Endothelial cell of umbilical vein (primary cell): ENCODE results near the gene SARS2. TPM values are rescaled to one million over a fixed set of nuclear protein-coding genes. Genes with fewer than 3 reads are reported as not detected.

Source experiments
- BruUV-seq: library from RNA; stranded (reverse); fragments of 400-500 nt; replicated peaks from 2 replicates; lab custom pipeline; 2021; lab: Mats Ljungman, UMichigan
- CTCF ChIA-PET: fragments of 300-600, 350-600 bp; sonication (Branson Sonifier 250); formaldehyde crosslinking; loops from one replicate; lab custom pipeline; 2021; ENCODE audit warnings: antibody characterized with exemption, inconsistent platforms; lab: Charles Lee
- POLR2A ChIA-PET: fragments of 300-600, 350-600 bp; sonication (Branson Sonifier 250); formaldehyde crosslinking; loops from one replicate; lab custom pipeline; 2021; ENCODE audit warnings: antibody characterized with exemption, inconsistent platforms; lab: Charles Lee
- DNase-seq: peaks from one replicate; pipeline ENCODE4 v3.0.0-alpha.2; 2011; ENCODE audit warnings: low read depth, low spot score
- FAIRE-seq: peaks from 2 replicates; lab custom pipeline; 2011; peaks lifted over from hg19 to GRCh38; lab: Jason Lieb, UNC
- H2AFZ ChIP-seq: 2 replicates; pipeline ENCODE4 v1.6.0; 2012; ENCODE audit warnings: low read depth, low read length, control low read depth, inconsistent platforms
- H3K27ac ChIP-seq: 2 replicates; pipeline ENCODE4 v1.5.1; 2011; ENCODE audit warnings: low read depth, mild to moderate bottlenecking, control low read depth, low read length, moderate library complexity; ENCODE audit not compliant: insufficient read depth
- H3K27me3 ChIP-seq, 2 experiments: 2 replicates each; pipeline versions ENCODE4 v1.6.0 to v1.6.1; 2011; ENCODE audit warnings: low read length in 2 of 2, mixed read lengths in 1 of 2; ENCODE audit not compliant: control insufficient read depth in 2 of 2, insufficient read depth in 2 of 2
- H3K36me3 ChIP-seq, 2 experiments: 2 replicates in 1 of 2; 3 replicates in 1 of 2; pipeline ENCODE4 v1.5.1; 2011; ENCODE audit warnings: low read length in 2 of 2, mild to moderate bottlenecking in 1 of 2, moderate library complexity in 1 of 2; ENCODE audit not compliant: control insufficient read depth in 2 of 2, insufficient read depth in 2 of 2; ENCODE audit errors: extremely low read depth in 1 of 2
- H3K4me1 ChIP-seq: 3 replicates; pipeline ENCODE4 v1.5.1; 2011; ENCODE audit warnings: mild to moderate bottlenecking, low read length; ENCODE audit not compliant: control insufficient read depth, insufficient read depth; ENCODE audit errors: extremely low read depth
- H3K4me2 ChIP-seq: 2 replicates; pipeline ENCODE4 v1.6.1; 2011; ENCODE audit warnings: low read length, control low read depth, mixed read lengths; ENCODE audit not compliant: insufficient read depth
- H3K4me3 ChIP-seq, 3 experiments: fragments of 200-600 bp in 1 of 3; sonication (generic), shearing (Covaris generic) in 1 of 3; replicated peaks in 1 of 3; 2 replicates each; pipeline ENCODE4 v1.5.1; 2011 to 2016; ENCODE audit warnings: control low read depth in 3 of 3, low read length in 3 of 3, mild to moderate bottlenecking in 2 of 3, inconsistent platforms in 1 of 3, low read depth in 1 of 3, moderate library complexity in 1 of 3; ENCODE audit not compliant: insufficient read depth in 1 of 3
- H3K79me2 ChIP-seq: 2 replicates; pipeline ENCODE4 v1.6.0; 2012; ENCODE audit warnings: low read length, inconsistent platforms; ENCODE audit not compliant: control insufficient read depth, insufficient read depth
- H3K9ac ChIP-seq: replicated peaks from 2 replicates; pipeline ENCODE3; 2011; ENCODE audit warnings: low read length, control low read depth; ENCODE audit not compliant: insufficient read depth; ENCODE audit errors: extremely low read depth
- H3K9me1 ChIP-seq: replicated peaks from 3 replicates; pipeline ENCODE4 v1.6.0; 2011; ENCODE audit warnings: mild to moderate bottlenecking, low read length; ENCODE audit not compliant: control insufficient read depth, insufficient read depth; ENCODE audit errors: extremely low read depth
- H3K9me3 ChIP-seq: replicated peaks from 2 replicates; pipeline ENCODE4 v1.5.1; 2012; ENCODE audit warnings: low read length, inconsistent platforms; ENCODE audit not compliant: control insufficient read depth, insufficient read depth
- H4K20me1 ChIP-seq: replicated peaks from 2 replicates; pipeline ENCODE3; 2011; ENCODE audit warnings: mild to moderate bottlenecking, low read length; ENCODE audit not compliant: control insufficient read depth, insufficient read depth; ENCODE audit errors: extremely low read depth
- EZH2 ChIP-seq: IDR thresholded peaks from 2 replicates; pipeline ENCODE4 v1.6.1; 2012; ENCODE audit warnings: borderline replicate concordance, low read depth, mild to moderate bottlenecking, moderate library complexity, low read length, inconsistent platforms; ENCODE audit not compliant: severe bottlenecking
- FOS ChIP-seq: IDR thresholded peaks from 2 replicates; pipeline ENCODE4 v1.6.1; 2011; ENCODE audit warnings: mild to moderate bottlenecking, low read length, moderate library complexity, borderline replicate concordance; ENCODE audit not compliant: insufficient read depth
- GATA2 ChIP-seq: IDR thresholded peaks from 2 replicates; pipeline ENCODE4 v1.7.0; 2011; ENCODE audit warnings: low read depth, mild to moderate bottlenecking, moderate library complexity, mixed read lengths, low read length; ENCODE audit not compliant: insufficient read length, insufficient read depth
- JUN ChIP-seq: IDR thresholded peaks from 2 replicates; pipeline ENCODE4 v1.6.1; 2011; ENCODE audit warnings: borderline replicate concordance, low read depth; ENCODE audit not compliant: insufficient read length, insufficient read depth
- MYC ChIP-seq: IDR thresholded peaks from one replicate; pipeline ENCODE4 v1.6.1; 2011; ENCODE audit warnings: mild to moderate bottlenecking, low read depth, low read length
- POLR2A ChIP-seq: IDR thresholded peaks from 2 replicates; pipeline ENCODE4 v1.6.1; 2012; ENCODE audit warnings: low read depth, mild to moderate bottlenecking, control low read depth, low read length
- POLR2AphosphoS5 ChIP-seq: IDR thresholded peaks from 2 replicates; pipeline ENCODE4 v1.6.1; 2012; ENCODE audit warnings: low read depth, mild to moderate bottlenecking, control low read depth, low read length, moderate library complexity; ENCODE audit not compliant: insufficient read depth
- dilution Hi-C: fragments of 300-500 bp; cut with MboI; formaldehyde crosslinking; loops from one replicate; pipeline ENCODE4 v1.15.0; 2019; ENCODE audit warnings: low sequenced_read_pairs; ENCODE audit not compliant: extremely low pct_ligation_motif_present
- intact Hi-C: fragments of 100-400 bp; cut with micrococcal nuclease; formaldehyde crosslinking; loops from one replicate; pipeline ENCODE4 v1.10.0; 2022
- polyA plus RNA-seq, 4 experiments: library from polyadenylated mRNA; depleted of rRNA in 3 of 4; stranded (reverse) in 3 of 4; unstranded in 1 of 4; fragments of >200 nt; gene quantifications; 2 replicates each; pipeline versions ENCODE4 v1.2.1 to v1.2.3, GENCODE V29; 2011 to 2012; ENCODE audit warnings: missing spikeins in 1 of 4
- total RNA-seq: library from RNA; stranded (reverse); gene quantifications from 2 replicates; pipeline ENCODE4 v1.2.3, GENCODE V29; 2021
- TF ChIP-seq, protein P1 (sequence below), 2 donors: IDR thresholded peaks; 1 replicate in 1 of 2; 2 replicates in 1 of 2; pipeline ENCODE4 v1.5.1; 2011; ENCODE audit warnings: low read length in 2 of 2, mild to moderate bottlenecking in 2 of 2, moderate library complexity in 2 of 2, control low read depth in 1 of 2, inconsistent platforms in 1 of 2, low read depth in 1 of 2; ENCODE audit not compliant: insufficient read depth in 1 of 2; ENCODE audit errors: extremely low read depth in 1 of 2
- TF ChIP-seq, protein P2 (sequence below): IDR thresholded peaks from 2 replicates; pipeline ENCODE4 v1.6.1; 2011; ENCODE audit not compliant: insufficient read depth, insufficient read length

SARS2 gene
- total and polyA plus RNA-seq, 2 donors (not counting 3 experiments of a cell fraction or from before 2014, with no cell fraction given), result 40.3 to 43.7 TPM

- ChIA-PET POLR2A (no interaction called here), CTCF (interaction anchor here (0.9 kb wide), 1 partner anchor 76 kb away, joined by 3 read pairs; no protein-coding TSS in a partner anchor)
- Histone ChIP-seq H3K4me1 (peaks cover 2% of the 10 kb centered on the region), H3K9me3 (no peaks in the 10 kb centered on the region), H3K4me2 (no peak overlapping the region), H3K4me3 (no peak overlapping the region), H3K79me2 (no peaks in the 10 kb centered on the region), H3K27me3 (no peaks in the 10 kb centered on the region), H3K9ac (no peak overlapping the region), H4K20me1 (no peaks in the 10 kb centered on the region), H3K36me3 (peaks cover 0 to 2% of the 10 kb centered on the region in 2 experiments), H3K9me1 (no peaks in the 10 kb centered on the region), H2AFZ (no peak overlapping the region), H3K27ac (no peak overlapping the region)
- no TSS peak for BruUV-seq
- FAIRE-seq, result no peak
- dilution Hi-C loops, result no loop called here
- TF ChIP-seq, protein P1, sequence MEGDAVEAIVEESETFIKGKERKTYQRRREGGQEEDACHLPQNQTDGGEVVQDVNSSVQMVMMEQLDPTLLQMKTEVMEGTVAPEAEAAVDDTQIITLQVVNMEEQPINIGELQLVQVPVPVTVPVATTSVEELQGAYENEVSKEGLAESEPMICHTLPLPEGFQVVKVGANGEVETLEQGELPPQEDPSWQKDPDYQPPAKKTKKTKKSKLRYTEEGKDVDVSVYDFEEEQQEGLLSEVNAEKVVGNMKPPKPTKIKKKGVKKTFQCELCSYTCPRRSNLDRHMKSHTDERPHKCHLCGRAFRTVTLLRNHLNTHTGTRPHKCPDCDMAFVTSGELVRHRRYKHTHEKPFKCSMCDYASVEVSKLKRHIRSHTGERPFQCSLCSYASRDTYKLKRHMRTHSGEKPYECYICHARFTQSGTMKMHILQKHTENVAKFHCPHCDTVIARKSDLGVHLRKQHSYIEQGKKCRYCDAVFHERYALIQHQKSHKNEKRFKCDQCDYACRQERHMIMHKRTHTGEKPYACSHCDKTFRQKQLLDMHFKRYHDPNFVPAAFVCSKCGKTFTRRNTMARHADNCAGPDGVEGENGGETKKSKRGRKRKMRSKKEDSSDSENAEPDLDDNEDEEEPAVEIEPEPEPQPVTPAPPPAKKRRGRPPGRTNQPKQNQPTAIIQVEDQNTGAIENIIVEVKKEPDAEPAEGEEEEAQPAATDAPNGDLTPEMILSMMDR (IDR thresholded peaks at IDR 0.05; ENCODE audit: extremely low read depth in 1 of 2, insufficient read depth in 1 of 2, low read depth in 1 of 2, low read length in 2 of 2), result no peak
- no peak for TF ChIP-seq GATA2
- no peak for TF ChIP-seq POLR2A
- no peak for DNase-seq
- intact Hi-C loops, result no loop called here
Measured at GRCh38 chr19:38958301-38958700, 27.7 kb upstream of the SARS2 start.

DNA sequence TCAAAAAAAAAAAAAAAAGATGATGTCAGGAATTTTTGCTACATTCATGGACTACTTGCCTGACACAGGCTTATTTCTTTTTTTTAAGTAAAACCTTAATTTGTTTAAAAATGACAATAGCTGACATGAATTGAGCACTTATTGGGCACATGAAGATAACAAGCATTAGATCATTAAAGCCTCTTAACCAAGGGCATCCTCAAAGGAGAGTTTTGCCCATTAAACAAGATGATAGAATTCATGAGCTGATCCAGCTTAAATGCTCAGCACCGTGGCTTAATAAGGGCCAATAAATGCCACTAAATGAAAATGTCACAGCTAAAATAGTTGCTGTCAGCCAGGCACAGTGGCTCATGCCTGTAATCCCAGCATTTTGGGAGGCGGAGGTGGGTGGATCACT lies 25.7 kb upstream of the SARS2 start:
- Histone ChIP-seq H3K79me2 (no peaks in the 10 kb centered on the region), H3K36me3 (peaks cover 0 to 2% of the 10 kb centered on the region in 2 experiments), H3K9ac (no peak overlapping the region), H3K27me3 (no peaks in the 10 kb centered on the region), H3K9me3 (no peaks in the 10 kb centered on the region), H3K27ac (no peak overlapping the region), H2AFZ (no peak overlapping the region), H4K20me1 (no peaks in the 10 kb centered on the region), H3K4me2 (no peak overlapping the region), H3K4me1 (no peaks in the 10 kb centered on the region), H3K4me3 (no peak overlapping the region), H3K9me1 (no peaks in the 10 kb centered on the region)
- ChIA-PET POLR2A (no interaction called here), CTCF (interaction anchor here (0.7 to 1.6 kb wide), 4 partner anchors 16 to 443 kb away, joined by 3 to 5 read pairs (median 4); no protein-coding TSS in a partner anchor)
- TF ChIP-seq, protein P1 (IDR thresholded peaks at IDR 0.05; ENCODE audit: extremely low read depth in 1 of 2, insufficient read depth in 1 of 2, low read depth in 1 of 2, low read length in 2 of 2), result no peak
- TF ChIP-seq JUN (no peak), FOS (no peak), POLR2AphosphoS5 (no peak), GATA2 (no peak), EZH2 (no peak), MYC (no peak), POLR2A (no peak)
- TF ChIP-seq, protein P2, sequence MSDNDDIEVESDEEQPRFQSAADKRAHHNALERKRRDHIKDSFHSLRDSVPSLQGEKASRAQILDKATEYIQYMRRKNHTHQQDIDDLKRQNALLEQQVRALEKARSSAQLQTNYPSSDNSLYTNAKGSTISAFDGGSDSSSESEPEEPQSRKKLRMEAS, result no peak
- intact Hi-C loops, result no loop called here
- BruUV-seq, result no TSS peak
- FAIRE-seq, result no peak
- dilution Hi-C loops, result no loop called here
- DNase-seq, result no peak
